Fibroblast of the aortic adventitia (primary cell): ENCODE data around the gene MAL. TPM values are rescaled to one million over a fixed set of nuclear protein-coding genes. Genes with fewer than 3 reads are reported as not detected.

Experiments
- DNase-seq: peaks from one replicate; pipeline ENCODE4 v3.0.0-alpha.2; 2010; ENCODE audit warnings: low read depth
- H3K4me3 ChIP-seq: 2 replicates; pipeline ENCODE4 v1.5.1; 2011; ENCODE audit warnings: low read depth, mild to moderate bottlenecking, control low read depth, low read length, moderate library complexity
- total RNA-seq: library from RNA; depleted of rRNA; stranded (reverse); fragments of >200 nt; gene quantifications from 2 replicates; pipeline ENCODE4 v1.2.3, GENCODE V29; 2012; ENCODE audit warnings: low replicate concordance
- TF ChIP-seq, protein P1 (sequence below): IDR thresholded peaks from 2 replicates; pipeline ENCODE4 v1.5.1; 2011; ENCODE audit warnings: mild to moderate bottlenecking, low read length, control low read depth, inconsistent platforms; ENCODE audit not compliant: insufficient read depth

The MAL gene
- total RNA-seq, 1 donor, result not detected

GRCh38 chr2:95015261-95015912 lies 10.1 kb upstream of the MAL start:
- DNase-seq, result no peak
- TF ChIP-seq, protein P1, sequence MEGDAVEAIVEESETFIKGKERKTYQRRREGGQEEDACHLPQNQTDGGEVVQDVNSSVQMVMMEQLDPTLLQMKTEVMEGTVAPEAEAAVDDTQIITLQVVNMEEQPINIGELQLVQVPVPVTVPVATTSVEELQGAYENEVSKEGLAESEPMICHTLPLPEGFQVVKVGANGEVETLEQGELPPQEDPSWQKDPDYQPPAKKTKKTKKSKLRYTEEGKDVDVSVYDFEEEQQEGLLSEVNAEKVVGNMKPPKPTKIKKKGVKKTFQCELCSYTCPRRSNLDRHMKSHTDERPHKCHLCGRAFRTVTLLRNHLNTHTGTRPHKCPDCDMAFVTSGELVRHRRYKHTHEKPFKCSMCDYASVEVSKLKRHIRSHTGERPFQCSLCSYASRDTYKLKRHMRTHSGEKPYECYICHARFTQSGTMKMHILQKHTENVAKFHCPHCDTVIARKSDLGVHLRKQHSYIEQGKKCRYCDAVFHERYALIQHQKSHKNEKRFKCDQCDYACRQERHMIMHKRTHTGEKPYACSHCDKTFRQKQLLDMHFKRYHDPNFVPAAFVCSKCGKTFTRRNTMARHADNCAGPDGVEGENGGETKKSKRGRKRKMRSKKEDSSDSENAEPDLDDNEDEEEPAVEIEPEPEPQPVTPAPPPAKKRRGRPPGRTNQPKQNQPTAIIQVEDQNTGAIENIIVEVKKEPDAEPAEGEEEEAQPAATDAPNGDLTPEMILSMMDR, result no peak
- H3K4me3 ChIP-seq, result no peak overlapping the region

GRCh38 chr2:95016616-95017015 lies 8.9 kb upstream of the MAL start:
- H3K4me3 ChIP-seq, result no peak overlapping the region
- DNase-seq, result no peak
- TF ChIP-seq, protein P1, result no peak

DNA sequence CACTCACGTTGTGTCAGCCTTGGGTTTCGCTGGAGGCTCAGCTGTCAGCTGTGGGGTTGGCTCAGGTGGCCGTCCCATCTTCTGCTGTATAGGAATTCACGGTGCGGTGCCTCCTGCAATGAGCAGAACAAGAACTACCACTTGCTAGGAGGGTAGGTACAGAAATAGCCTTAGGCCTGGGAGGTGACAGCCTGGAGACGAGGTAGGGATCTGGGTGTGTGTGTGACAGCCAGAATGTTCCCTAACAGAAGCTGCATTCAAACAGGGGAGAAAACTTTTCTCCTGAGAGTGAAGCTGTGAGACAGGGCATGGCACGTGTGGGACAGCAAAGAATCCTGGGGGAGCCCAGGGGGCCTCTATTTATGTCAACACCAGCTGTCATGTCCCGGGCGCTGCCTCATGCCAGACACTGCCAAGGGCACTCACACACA lies 8.4 kb upstream of the MAL start:
- TF ChIP-seq, protein P1, result no peak
- DNase-seq, result no peak
- H3K4me3 ChIP-seq, result no peak overlapping the region

DNA sequence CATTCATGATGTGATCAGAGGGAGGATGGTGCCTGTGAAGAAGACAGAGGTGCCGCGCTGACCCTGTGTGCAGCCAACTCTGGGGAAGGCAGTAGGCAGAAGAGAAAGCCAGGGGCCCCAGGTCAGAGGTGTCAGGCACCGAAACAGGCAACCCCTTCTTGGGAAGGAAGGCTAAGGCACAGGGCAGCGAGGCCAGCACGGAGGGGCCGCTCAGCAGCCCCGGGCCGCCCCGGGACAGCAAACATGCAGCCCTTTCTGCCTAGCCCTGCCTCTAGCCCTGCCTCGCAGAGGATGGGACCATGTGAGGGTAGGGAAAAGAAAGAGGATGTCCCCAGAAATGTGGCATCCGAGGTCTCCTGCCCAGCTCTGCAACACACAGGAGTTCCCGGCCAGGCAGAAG lies 7.7 kb upstream of the MAL start:
- no peak for DNase-seq
- TF ChIP-seq, protein P1, result no peak
- no peak overlapping the region for H3K4me3 ChIP-seq

DNA sequence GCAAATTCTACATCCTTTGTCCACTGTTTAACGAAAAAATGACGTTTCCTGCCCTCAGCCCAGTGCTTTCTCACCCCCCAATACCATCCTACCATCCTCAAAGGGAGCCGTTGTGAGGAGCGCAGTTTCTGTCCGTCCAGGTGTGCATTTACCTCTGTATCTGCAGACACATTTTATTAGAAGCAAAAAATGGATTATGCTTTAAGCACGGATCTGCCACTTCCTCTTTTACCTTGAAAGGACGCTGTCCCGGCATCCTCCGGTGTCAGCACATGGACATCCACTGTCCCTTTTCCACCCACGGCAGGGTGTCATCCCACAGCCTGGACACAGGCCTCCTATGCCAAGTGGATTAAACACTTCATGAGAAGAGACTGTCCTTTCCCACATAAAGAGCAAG lies 7.2 kb upstream of the MAL start:
- DNase-seq, result no peak
- TF ChIP-seq, protein P1, result no peak
- no peak overlapping the region for H3K4me3 ChIP-seq

- TF ChIP-seq, protein P1, result no peak
- H3K4me3 ChIP-seq, result no peak overlapping the region
- DNase-seq, result no peak
These were observed 6.5 kb upstream of the MAL start for GRCh38 chr2:95018861-95019550.
